Tibial artery (tissue), 4 donors: ENCODE results near the gene TMEM107.
A peak's percentile ranks its signal among the peaks of the same experiment; 100 is the strongest.

Experiments
- DNase-seq, 2 donors: peaks; one replicate each; pipeline ENCODE4 v3.0.0-alpha.2; 2019
- H3K27ac ChIP-seq, 2 donors: fragments of 200-600 bp; sonication (generic) in 1 of 2; 1 replicate in 1 of 2; 2 replicates in 1 of 2; pipeline ENCODE4 v1.5.1; 2018 to 2019; ENCODE audit warnings: mild to moderate bottlenecking in 1 of 2
- H3K27me3 ChIP-seq, 2 donors: fragments of 200-600 bp; sonication (generic) in 1 of 2; one replicate each; pipeline versions ENCODE4 v1.5.1 to v1.6.0; 2016 to 2019
- H3K36me3 ChIP-seq, 3 donors: fragments of 200-600 bp; sonication (generic) in 2 of 3; one replicate each; pipeline ENCODE4 v1.5.1; 2016 to 2019; ENCODE audit warnings: mild to moderate bottlenecking in 2 of 3
- H3K4me1 ChIP-seq, 4 donors: fragments of 200-600 bp; sonication (generic) in 2 of 4; 1 replicate in 3 of 4; 2 replicates in 1 of 4; pipeline ENCODE4 v1.5.1; 2016 to 2019
- H3K4me3 ChIP-seq, 2 donors: fragments of 200-600 bp; sonication (generic) in 1 of 2; 1 replicate in 1 of 2; 2 replicates in 1 of 2; pipeline ENCODE4 v1.5.1; 2018 to 2019; ENCODE audit warnings: mild to moderate bottlenecking in 2 of 2
- H3K9me3 ChIP-seq, 3 donors: fragments of 200-600 bp; sonication (generic) in 1 of 3; one replicate each; pipeline ENCODE4 v1.5.1; 2016 to 2019
- CTCF ChIP-seq, 2 experiments: fragments of 200-600 bp in 1 of 2; fragments of 450-650 bp in 1 of 2; IDR thresholded peaks; one replicate each; pipeline ENCODE4 v1.5.1; 2017 to 2019; ENCODE audit warnings: antibody characterized with exemption in 2 of 2, mild to moderate bottlenecking in 1 of 2, moderate library complexity in 1 of 2
- intact Hi-C: fragments of 100-400 bp; cut with DNase I; formaldehyde crosslinking; loops from one replicate; pipeline ENCODE4 v1.15.0; 2023; ENCODE audit warnings: low total_unique reads

TMEM107 gene

GRCh38 chr17:8163978-8164814, 12.0 kb downstream of the TMEM107 start:
- no peak overlapping the region for H3K4me3 ChIP-seq
- H3K27me3 ChIP-seq, result no peaks in the 10 kb centered on the region
- H3K4me1 ChIP-seq, result peaks cover 0 to 46% (median 36%) of the 10 kb centered on the region in 4 donors
- no peak for TF ChIP-seq CTCF (IDR thresholded peaks at IDR 0.05)
- intact Hi-C loops, result loop anchor here (5.0 kb wide), 1 partner anchor 42 kb away; the partner anchor contains the start of gene HES7
- H3K36me3 ChIP-seq, result peaks cover 0 to 21% (median 19%) of the 10 kb centered on the region in 3 donors
- peak; percentile 79 to 87 for DNase-seq
- peak overlapping the region; percentile 99 to 100 for H3K27ac ChIP-seq
- H3K9me3 ChIP-seq, result no peaks in the 10 kb centered on the region

GRCh38 chr17:8162997-8163977, 12.9 kb downstream of the TMEM107 start:
- Histone ChIP-seq H3K9me3 (no peaks in the 10 kb centered on the region), H3K27me3 (no peaks in the 10 kb centered on the region), H3K4me1 (peaks cover 0 to 55% (median 41%) of the 10 kb centered on the region in 4 donors), H3K36me3 (peaks cover 0 to 21% (median 19%) of the 10 kb centered on the region in 3 donors), H3K4me3 (peak overlapping the region; percentile 85 to 99), H3K27ac (peak overlapping the region; percentile 99 to 100)
- no peak for TF ChIP-seq CTCF (IDR thresholded peaks at IDR 0.05)
- intact Hi-C loops, result loop anchor here (5.0 kb wide), 1 partner anchor 41 kb away; the partner anchor contains the start of gene HES7
- peak in 1 of 2 donors; percentile 77 for DNase-seq

- peaks cover 0 to 63% (median 45%) of the 10 kb centered on the region in 4 donors for H3K4me1 ChIP-seq
- no peaks in the 10 kb centered on the region for H3K27me3 ChIP-seq
- H3K27ac ChIP-seq, result peak within 1 kb of the TSS; percentile 99 to 100
- H3K36me3 ChIP-seq, result peaks cover 0 to 21% (median 19%) of the 10 kb centered on the region in 3 donors
- peak; percentile 73 to 91 for DNase-seq
- H3K4me3 ChIP-seq, result peak within 1 kb of the TSS; percentile 85 to 99
- no peak for TF ChIP-seq CTCF (IDR thresholded peaks at IDR 0.05)
- intact Hi-C loops, result loop anchor here (5.0 kb wide), 1 partner anchor 40 kb away; the partner anchor contains the start of gene HES7
- H3K9me3 ChIP-seq, result no peaks in the 10 kb centered on the region
Measured at GRCh38 chr17:8162233-8162996, 13.8 kb downstream of the TMEM107 start, which contains the start of gene VAMP2. Gene VAMP2, minus strand, starts transcription at chr17:8162948. Its CDS starts 69 bp downstream, at chr17:8162879.

GRCh38 chr17:8161289-8162232, 14.6 kb downstream of the TMEM107 start:
- H3K27ac ChIP-seq, result peak overlapping the region; percentile 99 to 100
- H3K36me3 ChIP-seq, result peaks cover 0 to 21% (median 19%) of the 10 kb centered on the region in 3 donors
- no peak for DNase-seq
- H3K9me3 ChIP-seq, result no peaks in the 10 kb centered on the region
- no peaks in the 10 kb centered on the region for H3K27me3 ChIP-seq
- H3K4me3 ChIP-seq, result peak overlapping the region; percentile 85 to 99
- peaks cover 0 to 69% (median 45%) of the 10 kb centered on the region in 4 donors for H3K4me1 ChIP-seq
- no peak for TF ChIP-seq CTCF (IDR thresholded peaks at IDR 0.05)
- intact Hi-C loops, result loop anchor here (2.0 to 5.0 kb wide), 2 partner anchors 25 to 39 kb away; partner anchors contain the start of gene HES7
